IMR-90 (cell line): ENCODE data around the gene GPR84. TPM values are rescaled to one million over a fixed set of nuclear protein-coding genes. Genes with fewer than 3 reads are reported as not detected.

ENCODE experiments used
- ATAC-seq: fragments of 200-7000 bp; cut with Tn5 transposase; 2 replicates; pipeline ENCODE4 v1.9.1; 2020; ENCODE audit warnings: low read depth, mild to moderate bottlenecking, moderate library complexity
- BruUV-seq: library from RNA; stranded (reverse); fragments of 400-500 nt; replicated peaks from 2 replicates; lab custom pipeline; 2021; lab: Mats Ljungman, UMichigan
- CTCF ChIA-PET: fragments of 300-600 bp; formaldehyde crosslinking; extraction: SDS; loops from one replicate; lab custom pipeline; 2021; ENCODE audit warnings: antibody characterized with exemption; lab: Yijun Ruan, JAX
- POLR2A ChIA-PET: fragments of 300-600 bp; sonication (Branson Sonifier 250); formaldehyde crosslinking; loops from one replicate; lab custom pipeline; 2022; ENCODE audit warnings: antibody characterized with exemption; ENCODE audit not compliant: unreplicated experiment; lab: Charles Lee
- DNase-seq: peaks from one replicate; pipeline ENCODE4 v3.0.0; 2013
- H2AFZ ChIP-seq: replicated peaks from 2 replicates; pipeline ENCODE3; 2013; ENCODE audit warnings: low read length, mild to moderate bottlenecking; ENCODE audit not compliant: poor library complexity
- H2AK5ac ChIP-seq: 2 replicates; pipeline ENCODE4 v1.6.1; 2013; ENCODE audit warnings: low read depth, low read length, inconsistent platforms
- H2AK9ac ChIP-seq: replicated peaks from 2 replicates; pipeline ENCODE3; 2013; ENCODE audit warnings: mild to moderate bottlenecking, low read depth, low read length, moderate library complexity; ENCODE audit not compliant: poor library complexity
- H2BK120ac ChIP-seq: 2 replicates; pipeline ENCODE4 v1.6.1; 2013; ENCODE audit warnings: low read depth, low read length, inconsistent platforms
- H2BK15ac ChIP-seq: 3 replicates; pipeline ENCODE4 v1.6.1; 2013; ENCODE audit warnings: low read depth, low read length, inconsistent platforms
- H2BK20ac ChIP-seq: 2 replicates; pipeline ENCODE4 v1.6.1; 2013; ENCODE audit warnings: low read depth, mild to moderate bottlenecking, inconsistent platforms, low read length, moderate library complexity
- H2BK5ac ChIP-seq: 2 replicates; pipeline ENCODE4 v1.6.1; 2013; ENCODE audit warnings: mild to moderate bottlenecking, low read depth, low read length, inconsistent platforms; ENCODE audit not compliant: poor library complexity, severe bottlenecking
- H3K14ac ChIP-seq: replicated peaks from 2 replicates; pipeline ENCODE4 v1.6.1; 2013; ENCODE audit warnings: low read depth, low read length, inconsistent platforms
- H3K18ac ChIP-seq: 2 replicates; pipeline ENCODE4 v1.6.1; 2013; ENCODE audit warnings: low read depth, low read length, control low read depth
- H3K23ac ChIP-seq: 2 replicates; pipeline ENCODE4 v1.6.1; 2013; ENCODE audit warnings: low read depth, low read length, inconsistent platforms
- H3K27ac ChIP-seq: 2 replicates; pipeline ENCODE4 v1.5.1; 2013; ENCODE audit warnings: mild to moderate bottlenecking, control low read depth, low read length; ENCODE audit not compliant: insufficient read depth
- H3K27me3 ChIP-seq: 2 replicates; pipeline ENCODE4 v1.6.1; 2013; ENCODE audit warnings: low read length; ENCODE audit not compliant: control insufficient read depth, insufficient read depth
- H3K36me3 ChIP-seq: 2 replicates; pipeline ENCODE4 v1.6.1; 2013; ENCODE audit warnings: low read length, mixed read lengths; ENCODE audit not compliant: control insufficient read depth, insufficient read depth
- H3K4ac ChIP-seq: 2 replicates; pipeline ENCODE4 v1.6.1; 2013; ENCODE audit warnings: low read depth, low read length, inconsistent platforms
- H3K4me1 ChIP-seq: 2 replicates; pipeline ENCODE4 v1.6.1; 2013; ENCODE audit warnings: low read length, mixed read lengths; ENCODE audit not compliant: control insufficient read depth, insufficient read depth
- H3K4me2 ChIP-seq: 2 replicates; pipeline ENCODE4 v1.6.1; 2013; ENCODE audit warnings: low read depth, mild to moderate bottlenecking, control low read depth, low read length, moderate library complexity
- H3K4me3 ChIP-seq: 2 replicates; pipeline ENCODE4 v1.5.1; 2013; ENCODE audit warnings: low read depth, mild to moderate bottlenecking, control low read depth, low read length, moderate library complexity; ENCODE audit not compliant: insufficient read depth
- H3K56ac ChIP-seq: 2 replicates; pipeline ENCODE4 v1.6.1; 2013; ENCODE audit warnings: low read length, inconsistent platforms; ENCODE audit not compliant: insufficient read depth; ENCODE audit errors: extremely low read depth
- H3K79me1 ChIP-seq, 2 experiments: 2 replicates each; pipeline ENCODE4 v1.6.1; 2013; ENCODE audit warnings: low read length in 2 of 2, inconsistent platforms in 1 of 2, low read depth in 1 of 2
- H3K9ac ChIP-seq: 2 replicates; pipeline ENCODE4 v1.6.1; 2013; ENCODE audit warnings: low read depth, low read length, control low read depth
- H3K9me1 ChIP-seq: 2 replicates; pipeline ENCODE4 v1.6.1; 2013; ENCODE audit warnings: low read length, inconsistent platforms; ENCODE audit not compliant: insufficient read depth
- H3K9me3 ChIP-seq: 2 replicates; pipeline ENCODE4 v1.6.1; 2013; ENCODE audit warnings: low read length; ENCODE audit not compliant: control insufficient read depth, insufficient read depth
- H4K20me1 ChIP-seq: 2 replicates; pipeline ENCODE4 v1.6.1; 2013; ENCODE audit warnings: low read length, inconsistent platforms; ENCODE audit not compliant: insufficient read depth
- H4K5ac ChIP-seq: 2 replicates; pipeline ENCODE4 v1.6.1; 2013; ENCODE audit warnings: mild to moderate bottlenecking, low read depth, low read length, control low read depth
- H4K8ac ChIP-seq, 2 experiments: 2 replicates each; pipeline ENCODE4 v1.6.1; 2013; ENCODE audit warnings: low read depth in 2 of 2, low read length in 2 of 2, control low read depth in 1 of 2, inconsistent platforms in 1 of 2
- H4K91ac ChIP-seq: 2 replicates; pipeline ENCODE4 v1.6.1; 2013; ENCODE audit warnings: low read depth, low read length, inconsistent platforms; ENCODE audit not compliant: insufficient read depth
- CEBPB ChIP-seq: IDR thresholded peaks from 2 replicates; pipeline ENCODE4 v1.6.1; 2012; ENCODE audit warnings: low read depth, low read length, improper control_type of control experiment
- CHD1 ChIP-seq: IDR thresholded peaks from 2 replicates; pipeline ENCODE4 v1.6.1; 2012; ENCODE audit warnings: low read depth, low read length, improper control_type of control experiment
- ELK1 ChIP-seq: fragments of 150-350 bp; IDR thresholded peaks from 2 replicates; pipeline ENCODE4 v1.6.1; 2016; ENCODE audit warnings: low read depth, mild to moderate bottlenecking, low read length, moderate library complexity, borderline replicate concordance
- FOS ChIP-seq: fragments of 150-350 bp; IDR thresholded peaks from 2 replicates; pipeline ENCODE4 v1.6.1; 2016; ENCODE audit warnings: low read depth, low read length
- MAZ ChIP-seq: IDR thresholded peaks from 2 replicates; pipeline ENCODE4 v1.6.1; 2012; ENCODE audit warnings: low read depth, mild to moderate bottlenecking, low read length, improper control_type of control experiment, moderate library complexity, borderline replicate concordance
- MXI1 ChIP-seq: IDR thresholded peaks from 2 replicates; pipeline ENCODE4 v1.6.1; 2012; ENCODE audit warnings: low read depth, mild to moderate bottlenecking, low read length, moderate library complexity, borderline replicate concordance
- NFE2L2 ChIP-seq: fragments of 150-350 bp; IDR thresholded peaks from 2 replicates; pipeline ENCODE4 v1.6.1; 2016; ENCODE audit warnings: low read depth, mild to moderate bottlenecking, low read length
- POLR2A ChIP-seq: IDR thresholded peaks from 2 replicates; pipeline ENCODE4 v1.6.1; 2012; ENCODE audit warnings: mild to moderate bottlenecking, low read depth, low read length
- RFX5 ChIP-seq: IDR thresholded peaks from 2 replicates; pipeline ENCODE4 v1.8.0; 2012; ENCODE audit warnings: low read depth, mild to moderate bottlenecking, low read length, moderate library complexity
- WGBS, 2 experiments: methylation state at CpG; one replicate each; pipeline versions ENCODE4 v1.1.5 to v1.1.7; 2013; ENCODE audit warnings: missing lambda C conversion rate in 2 of 2; ENCODE audit not compliant: insufficient read length in 1 of 2; ENCODE audit errors: extremely low coverage in 2 of 2; 5-methylcytosine and 5-hydroxymethylcytosine counted together
- dilution Hi-C: fragments of 300-500 bp; cut with HindIII; formaldehyde crosslinking; loops from one replicate; pipeline ENCODE4 v1.14.3; 2018; ENCODE audit warnings: low sequenced_read_pairs; ENCODE audit not compliant: unreplicated experiment
- in situ Hi-C: fragments of 300-500 bp; cut with MboI; formaldehyde crosslinking; loops from 3 replicates; pipeline ENCODE4 v1.14.3; 2019; ENCODE audit warnings: low sequenced_read_pairs, inconsistent platforms, mixed read lengths
- intact Hi-C: fragments of 100-400 bp; cut with micrococcal nuclease; formaldehyde crosslinking; loops from 2 replicates; pipeline ENCODE4 v1.10.0; 2022
- polyA plus RNA-seq, 3 experiments: library from polyadenylated mRNA; depleted of rRNA; stranded (reverse); fragments of >200 nt; gene quantifications; 2 replicates each; pipeline ENCODE4 v1.2.3, GENCODE V29; 2012; ENCODE audit warnings: low replicate concordance in 1 of 3
- total RNA-seq: library from RNA; depleted of rRNA; stranded (reverse); fragments of >200 nt; gene quantifications from 2 replicates; pipeline ENCODE4 v1.2.3, GENCODE V29; 2012
- TF ChIP-seq, protein P1 (sequence below): fragments of 150-350 bp; IDR thresholded peaks from 2 replicates; pipeline ENCODE4 v1.6.1; 2017; ENCODE audit warnings: mild to moderate bottlenecking, antibody characterized with exemption, low read length, low read depth
- TF ChIP-seq, protein P2 (sequence below): conservative IDR thresholded peaks from 2 replicates; pipeline ENCODE4 v1.5.1; 2012; ENCODE audit warnings: mild to moderate bottlenecking, low read depth, low read length, improper control_type of control experiment

Gene GPR84
- total and polyA plus RNA-seq, 2 of the 4 experiments (the other 2 are of a cell fraction): not detected

DNA sequence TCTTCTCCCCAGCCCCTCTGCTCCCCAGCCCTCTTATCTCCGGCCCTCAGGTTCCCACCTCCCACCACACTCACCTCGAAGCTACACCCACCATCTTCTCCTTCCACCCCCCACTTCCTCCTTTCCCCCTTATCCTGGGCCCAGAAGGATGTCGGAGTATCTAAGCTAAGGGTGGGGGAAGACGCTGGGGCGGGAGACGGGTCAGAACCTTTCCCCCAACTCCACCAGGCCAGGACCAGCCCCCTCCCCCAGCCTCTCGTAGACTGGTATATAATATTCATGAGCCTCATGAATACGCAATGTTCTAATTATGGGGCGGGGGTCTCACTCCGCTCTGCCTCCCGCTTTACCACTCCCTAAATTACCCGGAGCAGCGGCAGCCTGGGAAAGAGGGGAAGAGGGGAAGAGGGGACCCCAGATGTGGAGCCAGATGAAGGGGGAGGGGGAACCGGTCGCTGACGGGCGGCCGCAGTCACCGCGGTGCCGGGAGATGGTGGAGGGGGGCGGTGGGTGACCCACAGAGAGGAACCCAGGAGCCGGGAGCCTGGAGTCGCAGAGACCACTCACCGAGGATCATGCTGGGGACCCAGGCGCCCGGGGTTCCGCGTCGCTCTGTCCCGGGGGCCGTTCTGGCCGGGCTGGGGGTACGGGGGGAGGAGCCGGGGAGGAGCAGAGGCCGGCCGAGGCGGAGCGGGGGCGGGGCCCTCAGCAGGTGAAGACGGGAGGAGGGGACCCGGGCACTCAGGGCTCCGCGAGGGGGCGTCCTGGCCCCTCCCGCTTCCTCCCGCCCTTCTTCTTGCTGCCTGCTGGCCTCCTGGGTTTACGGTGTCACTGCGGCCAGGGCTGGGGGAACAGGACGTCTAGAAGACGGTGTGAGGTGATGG, 26.6 kb upstream of the GPR84 start (continued):
- TF ChIP-seq, protein P1, sequence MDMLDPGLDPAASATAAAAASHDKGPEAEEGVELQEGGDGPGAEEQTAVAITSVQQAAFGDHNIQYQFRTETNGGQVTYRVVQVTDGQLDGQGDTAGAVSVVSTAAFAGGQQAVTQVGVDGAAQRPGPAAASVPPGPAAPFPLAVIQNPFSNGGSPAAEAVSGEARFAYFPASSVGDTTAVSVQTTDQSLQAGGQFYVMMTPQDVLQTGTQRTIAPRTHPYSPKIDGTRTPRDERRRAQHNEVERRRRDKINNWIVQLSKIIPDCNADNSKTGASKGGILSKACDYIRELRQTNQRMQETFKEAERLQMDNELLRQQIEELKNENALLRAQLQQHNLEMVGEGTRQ: no peak
- TF ChIP-seq MAZ (no peak), NFE2L2 (no peak), FOS (no peak)

DNA sequence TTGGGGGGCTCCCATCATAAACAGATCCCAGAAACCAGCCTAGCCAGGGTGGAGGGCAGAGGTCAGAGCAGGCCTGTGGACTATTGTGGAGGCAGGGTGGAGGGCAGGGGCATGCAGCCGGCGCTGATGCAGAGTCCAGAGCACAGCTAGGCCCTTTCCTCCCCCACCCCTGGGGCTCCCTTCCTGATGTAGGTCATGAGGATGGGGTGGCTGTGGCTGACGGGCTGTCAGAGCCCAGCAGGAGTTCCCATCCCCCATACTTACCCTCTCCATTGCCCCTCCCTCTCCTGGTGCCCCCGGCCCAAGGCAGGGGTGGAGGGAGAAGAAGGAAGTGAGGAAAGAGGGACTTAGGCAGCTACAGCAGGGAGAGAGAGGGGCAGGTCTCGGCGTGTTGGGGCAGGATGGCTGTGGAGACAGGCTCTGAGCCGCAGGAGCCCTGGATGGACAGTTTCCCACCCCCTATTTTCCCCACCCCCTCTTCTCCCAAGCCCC, 25.9 kb upstream of the GPR84 start:
- intact Hi-C loops: no loop called here
- no peak for TF ChIP-seq CEBPB
- no peak for TF ChIP-seq POLR2A
- no peak for TF ChIP-seq CHD1
- TF ChIP-seq, protein P2, sequence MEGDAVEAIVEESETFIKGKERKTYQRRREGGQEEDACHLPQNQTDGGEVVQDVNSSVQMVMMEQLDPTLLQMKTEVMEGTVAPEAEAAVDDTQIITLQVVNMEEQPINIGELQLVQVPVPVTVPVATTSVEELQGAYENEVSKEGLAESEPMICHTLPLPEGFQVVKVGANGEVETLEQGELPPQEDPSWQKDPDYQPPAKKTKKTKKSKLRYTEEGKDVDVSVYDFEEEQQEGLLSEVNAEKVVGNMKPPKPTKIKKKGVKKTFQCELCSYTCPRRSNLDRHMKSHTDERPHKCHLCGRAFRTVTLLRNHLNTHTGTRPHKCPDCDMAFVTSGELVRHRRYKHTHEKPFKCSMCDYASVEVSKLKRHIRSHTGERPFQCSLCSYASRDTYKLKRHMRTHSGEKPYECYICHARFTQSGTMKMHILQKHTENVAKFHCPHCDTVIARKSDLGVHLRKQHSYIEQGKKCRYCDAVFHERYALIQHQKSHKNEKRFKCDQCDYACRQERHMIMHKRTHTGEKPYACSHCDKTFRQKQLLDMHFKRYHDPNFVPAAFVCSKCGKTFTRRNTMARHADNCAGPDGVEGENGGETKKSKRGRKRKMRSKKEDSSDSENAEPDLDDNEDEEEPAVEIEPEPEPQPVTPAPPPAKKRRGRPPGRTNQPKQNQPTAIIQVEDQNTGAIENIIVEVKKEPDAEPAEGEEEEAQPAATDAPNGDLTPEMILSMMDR: no peak
- TF ChIP-seq, protein P1: no peak
- no peak for TF ChIP-seq MXI1
- no peak for TF ChIP-seq ELK1
- TF ChIP-seq RFX5: no peak

More for the DNA sequence above, 25.9 kb upstream of the GPR84 start:
- no peak overlapping the region for H2BK20ac ChIP-seq
- peak overlapping the region; percentile 38 for H2AK9ac ChIP-seq
- no peak overlapping the region for H2BK5ac ChIP-seq
- ATAC-seq (no peak), DNase-seq (no peak)
- H3K4me3 ChIP-seq: no peak overlapping the region
- WGBS, 2 experiments: no CpG with 5 or more reads among the region's 7 CpGs
- POLR2A ChIA-PET: no interaction called here
- CTCF ChIA-PET: no interaction called here
- H4K8ac ChIP-seq: no peak overlapping the region
- H2BK120ac ChIP-seq: no peak overlapping the region
- no peak overlapping the region for H3K4me2 ChIP-seq
- BruUV-seq: no TSS peak
- no peak overlapping the region for H4K5ac ChIP-seq
- no peak overlapping the region for H2AFZ ChIP-seq
- H3K9me1 ChIP-seq: no peaks in the 10 kb centered on the region
- H3K4ac ChIP-seq: no peak overlapping the region
- H3K9me3 ChIP-seq: no peaks in the 10 kb centered on the region
- H3K18ac ChIP-seq: no peak overlapping the region
- no peak overlapping the region for H3K14ac ChIP-seq
- H3K23ac ChIP-seq: no peak overlapping the region
- H3K27me3 ChIP-seq: no peaks in the 10 kb centered on the region
- in situ Hi-C loops: no loop called here
- no peak overlapping the region for H2BK15ac ChIP-seq
- H3K56ac ChIP-seq: no peak overlapping the region
- peaks cover 27% of the 10 kb centered on the region for H3K36me3 ChIP-seq
- H3K27ac ChIP-seq: no peak overlapping the region
- H4K91ac ChIP-seq: no peak overlapping the region
- H3K79me1 ChIP-seq: peaks cover 0 to 13% of the 10 kb centered on the region in 2 experiments; a peak in 2 of 4 replicates
- H3K4me1 ChIP-seq: peaks cover 4% of the 10 kb centered on the region; the same call in 1 of the 2 replicates
- no peak overlapping the region for H3K9ac ChIP-seq
- H2AK5ac ChIP-seq: peak overlapping the region; percentile 20; the same call in 1 of the 2 replicates
- dilution Hi-C loops: no loop called here
- H4K20me1 ChIP-seq: peaks cover 18% of the 10 kb centered on the region
